Stimulated activated CD8-positive, alpha-beta memory T cell treated with anti-CD3 and anti-CD28 coated beads, Interleukin-4, amount 100 ng/mL, for 24 hours (primary cell): ENCODE measurements around the gene CHD9.
A peak's percentile ranks its signal among the peaks of the same experiment; 100 is the strongest.
"Not testable (repeated sequence)": the region's sequence is repeated elsewhere in the genome, so short reads cannot be mapped to it uniquely, and the experiment has no call there.

Experiments used
- DNase-seq: peaks from one replicate; pipeline ENCODE4 v3.0.0-alpha.2; 2020; ENCODE audit warnings: low read depth

Gene CHD9

DNA sequence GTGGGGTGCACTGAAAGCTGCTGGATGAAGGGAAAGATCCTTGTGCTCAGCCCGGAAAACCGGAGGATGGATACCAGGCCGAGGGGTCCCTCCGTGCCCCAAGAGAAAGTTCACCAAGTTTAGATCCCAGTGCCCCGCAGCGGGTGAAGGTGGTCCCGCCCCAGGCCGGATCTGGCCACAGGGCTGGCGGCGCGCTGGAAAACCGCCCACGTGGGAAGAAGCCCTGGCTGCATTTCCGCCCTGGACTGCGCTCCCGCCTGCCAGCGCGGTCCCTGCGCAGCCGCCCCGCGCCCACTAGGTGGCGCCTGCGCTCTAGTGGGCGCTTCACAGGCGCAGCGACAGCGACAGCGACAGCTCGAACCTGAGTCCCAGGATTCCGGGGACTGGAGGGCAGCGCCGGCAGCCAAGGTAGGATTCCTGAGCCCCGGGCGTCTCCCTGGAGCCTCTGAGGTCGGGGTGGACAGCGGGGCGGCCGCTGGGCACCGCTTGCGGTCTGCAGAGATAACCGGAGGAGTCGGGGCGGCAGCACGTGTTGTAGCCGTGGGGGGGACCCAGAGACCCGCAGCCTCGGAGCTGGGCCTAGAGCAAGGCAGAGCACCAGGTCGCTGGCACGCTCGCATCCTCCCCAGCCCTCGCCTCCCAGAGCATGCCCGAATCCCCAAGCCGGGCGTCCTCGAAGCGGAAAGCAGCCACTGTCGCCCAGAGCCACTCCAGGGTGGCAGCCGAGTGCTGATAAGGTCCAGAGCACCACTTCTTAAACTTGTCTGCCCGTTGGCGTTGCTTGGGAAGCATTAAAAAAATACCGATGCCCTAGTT lies at the start of gene CHD9:
TSS of gene CHD9 (plus strand) at position 322 of the 816 bp plus-strand sequence. CDS start 101,099 bp downstream, outside the sequence.
- DNase-seq: peak; percentile 53

- DNase-seq: no peak
Measured at GRCh38 chr16:53007095-53007494, 47.7 kb upstream of the CHD9 start.

GRCh38 chr16:53014287-53014686 lies 40.5 kb upstream of the CHD9 start:
- no peak for DNase-seq

- no peak for DNase-seq
Measured at GRCh38 chr16:53018834-53019416, 35.9 kb upstream of the CHD9 start.

GRCh38 chr16:53022374-53022773 lies 32.4 kb upstream of the CHD9 start:
- DNase-seq: no peak

GRCh38 chr16:53024045-53024444 lies 30.7 kb upstream of the CHD9 start:
- no peak for DNase-seq

DNA sequence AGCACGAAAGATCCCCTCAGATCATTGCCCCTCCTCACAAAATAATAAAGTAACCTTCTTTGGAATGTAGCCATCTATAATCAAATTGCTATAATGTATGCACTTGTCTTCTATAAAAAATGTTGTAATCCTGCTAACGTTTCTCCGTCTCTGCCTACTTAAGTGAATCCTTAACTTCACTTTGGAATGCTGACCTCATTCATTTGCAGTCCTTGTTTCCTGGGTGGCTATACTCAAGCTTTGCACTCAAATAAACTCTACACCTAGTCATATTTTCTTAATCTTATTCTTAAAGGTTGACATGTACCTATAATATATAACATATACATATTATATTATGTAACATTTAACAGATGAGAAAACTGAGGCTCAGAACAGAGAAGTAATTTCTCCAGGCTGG lies 24.8 kb upstream of the CHD9 start:
- DNase-seq: no peak

DNA sequence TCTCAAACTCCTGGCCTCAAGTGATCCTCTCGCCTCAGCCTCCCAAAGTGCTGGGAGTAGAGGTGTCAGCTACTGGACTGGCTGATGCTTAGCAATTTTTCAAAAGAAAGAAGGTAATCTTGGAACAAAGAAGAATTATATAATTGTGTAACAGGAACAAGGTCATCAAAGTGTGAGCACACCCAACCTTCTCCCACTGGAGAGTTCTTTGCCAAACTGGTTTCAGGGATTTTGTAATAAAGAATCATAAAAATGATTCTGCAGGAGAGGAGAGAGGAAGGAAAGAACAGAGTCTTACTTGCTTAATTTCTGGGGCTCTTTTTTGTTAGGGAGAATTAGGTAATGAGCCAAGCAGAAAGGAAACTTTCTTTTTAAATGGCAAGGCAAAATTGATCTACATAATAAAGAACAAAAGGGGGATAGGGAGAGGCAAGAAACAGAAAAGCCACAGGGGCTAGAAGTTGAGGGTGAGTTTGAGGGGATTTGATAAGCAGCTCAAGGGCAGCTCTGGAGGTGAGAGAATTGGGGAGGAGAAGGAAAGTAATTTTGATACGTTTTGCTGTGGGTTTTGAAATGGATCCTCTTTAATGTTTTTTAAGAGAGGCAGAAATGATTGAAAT lies 23.4 kb upstream of the CHD9 start:
- no peak for DNase-seq

DNA sequence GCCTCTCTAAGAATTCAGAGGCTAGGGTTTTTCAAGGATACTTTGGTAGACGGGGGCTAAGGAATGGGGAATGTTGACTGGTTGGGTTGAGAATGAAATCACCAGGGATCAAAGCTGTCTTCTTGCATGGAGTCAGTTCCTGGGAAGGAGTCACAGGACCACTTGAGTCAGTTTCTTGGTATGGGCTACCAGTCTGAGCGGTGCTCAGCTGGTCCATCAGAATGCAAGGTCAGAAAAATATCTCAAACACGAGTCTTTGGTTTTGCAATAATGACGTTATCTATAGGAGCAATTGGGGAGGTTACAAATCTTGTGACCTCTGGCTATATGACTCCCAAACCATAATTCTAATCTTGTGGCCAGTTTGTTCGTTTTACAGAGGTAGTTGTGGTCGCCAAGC lies 20.5 kb upstream of the CHD9 start:
- DNase-seq: no peak

- DNase-seq: no peak
Measured at GRCh38 chr16:53035176-53035942, 19.4 kb upstream of the CHD9 start.

DNA sequence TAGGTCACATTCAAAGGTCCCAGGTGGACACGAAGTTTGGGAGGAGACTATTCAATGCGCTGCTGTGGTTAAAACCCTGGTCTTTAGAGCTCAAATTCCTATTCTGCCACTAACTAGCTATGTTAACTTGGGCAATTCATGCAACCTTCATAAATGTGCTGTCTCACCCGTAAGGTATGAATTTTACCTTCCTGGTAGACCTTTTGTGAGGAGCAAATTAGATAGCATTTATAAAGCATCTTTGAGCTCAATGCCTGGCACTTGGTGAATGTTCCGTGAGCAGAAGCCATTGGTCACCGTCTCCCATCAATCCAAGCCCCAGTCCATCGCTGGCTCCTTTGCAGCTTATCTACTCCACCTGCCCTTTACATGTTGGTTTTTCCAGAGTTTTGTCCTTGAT lies 18.7 kb upstream of the CHD9 start:
- DNase-seq: no peak

DNA sequence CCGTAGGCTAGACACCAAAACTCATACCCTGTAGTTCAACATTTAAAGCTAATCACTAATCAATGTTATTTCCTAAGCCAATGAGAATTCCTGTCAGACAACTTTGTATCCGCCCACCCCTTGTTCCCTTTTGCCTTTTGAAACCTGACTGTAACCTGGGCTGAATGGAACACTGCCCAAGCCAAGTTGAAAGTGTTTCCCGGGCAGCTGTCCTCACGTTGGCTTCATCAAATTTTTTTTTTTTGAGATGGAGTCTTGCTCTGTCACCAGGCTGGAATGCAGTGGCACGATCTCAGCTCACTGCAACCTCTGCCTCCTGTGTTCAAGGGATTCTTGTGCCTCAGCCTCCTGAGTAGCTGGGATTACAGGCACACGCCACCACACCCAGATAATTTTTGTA lies 18.1 kb upstream of the CHD9 start:
- DNase-seq: not testable (repeated sequence)

- DNase-seq: no peak
Measured at GRCh38 chr16:53040788-53041187, 14.0 kb upstream of the CHD9 start.

DNA sequence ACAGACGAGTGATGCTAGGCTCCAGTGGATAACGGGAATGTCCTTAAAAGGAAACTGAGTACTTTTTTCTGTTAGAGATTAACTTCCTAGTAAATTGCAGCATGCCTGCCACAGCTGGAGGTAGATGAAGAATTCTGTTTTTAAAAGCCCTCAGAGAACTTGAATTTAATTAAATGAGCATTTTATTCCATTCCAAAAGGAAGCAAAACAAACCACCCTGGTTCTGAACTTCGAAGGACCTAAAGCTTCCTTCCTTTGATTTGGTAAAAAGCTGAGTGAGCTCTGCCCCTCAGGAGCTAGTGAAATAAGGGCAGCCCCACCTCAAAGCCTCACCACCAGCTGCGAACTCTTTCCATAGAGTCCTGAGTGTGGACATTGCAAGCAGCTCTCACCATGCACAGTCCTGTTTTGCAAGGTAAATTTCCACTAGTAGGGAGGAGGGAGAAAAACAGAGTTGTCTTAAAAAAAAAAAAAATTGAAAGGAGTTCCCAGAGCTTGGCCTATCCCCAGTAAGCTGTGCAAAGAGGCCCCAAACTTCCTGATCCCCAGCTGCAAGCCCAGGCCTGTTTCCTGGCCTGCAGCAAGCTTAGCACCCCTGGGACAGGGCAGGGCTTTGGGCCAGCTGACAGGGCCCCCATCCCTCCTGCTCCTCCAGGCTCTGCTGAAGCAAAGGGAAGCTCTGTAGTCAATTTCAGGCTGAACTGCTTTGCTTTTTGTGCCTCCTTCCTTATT lies 13.3 kb upstream of the CHD9 start:
- DNase-seq: no peak

GRCh38 chr16:53042235-53042701 lies 12.5 kb upstream of the CHD9 start:
- DNase-seq: no peak

DNA sequence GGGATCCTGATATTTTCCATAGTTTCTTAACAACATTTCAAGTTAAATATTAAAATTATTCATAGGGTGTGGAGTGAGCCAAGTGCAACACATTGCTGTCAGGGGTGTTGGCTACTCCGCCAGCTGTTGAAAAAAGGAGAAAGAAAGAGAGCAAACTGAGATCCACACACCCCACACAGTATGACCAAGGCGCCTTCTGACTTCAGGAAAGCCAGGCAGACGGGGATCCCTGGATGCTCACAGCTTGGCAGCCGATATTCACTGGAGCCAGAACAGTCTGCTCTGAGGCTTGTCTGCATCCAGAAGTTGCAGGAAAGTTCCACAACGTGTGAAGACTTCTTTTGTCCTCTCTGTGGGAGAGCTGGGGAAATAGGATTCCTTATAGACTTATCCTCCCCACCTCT lies 11.4 kb upstream of the CHD9 start:
- DNase-seq: no peak

DNA sequence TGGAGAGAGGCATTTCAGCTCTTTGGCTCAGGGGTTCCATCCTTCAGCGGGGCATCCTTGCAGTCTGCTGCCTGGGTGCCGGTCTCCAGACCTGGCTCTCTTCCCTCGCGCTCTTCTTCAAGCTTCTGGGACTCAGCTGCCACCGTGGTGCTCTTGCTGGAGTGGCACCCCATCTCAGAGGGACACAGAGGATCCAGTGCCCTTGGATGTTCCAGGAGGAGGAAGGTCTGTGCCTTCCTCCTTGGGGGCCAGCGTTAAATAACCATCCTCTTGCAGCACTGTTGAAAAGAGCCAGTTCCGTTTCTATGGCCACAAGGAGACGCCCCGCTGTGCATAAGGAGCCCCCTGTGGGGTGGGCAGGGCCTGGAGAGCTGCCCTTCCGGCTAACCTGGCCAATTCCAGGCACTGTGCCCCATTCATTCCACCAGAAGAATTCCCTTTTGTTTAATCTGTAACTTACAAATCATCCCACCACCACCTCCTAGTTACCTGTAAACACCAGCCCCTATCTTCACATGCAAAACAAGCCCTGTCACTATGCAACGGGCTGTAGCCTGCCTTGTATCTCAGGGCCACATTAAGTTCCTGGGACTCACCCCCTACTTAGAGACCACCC lies 10.7 kb upstream of the CHD9 start:
- no peak for DNase-seq

- DNase-seq: no peak
Measured at GRCh38 chr16:53045341-53046220, 9.2 kb upstream of the CHD9 start.

DNA sequence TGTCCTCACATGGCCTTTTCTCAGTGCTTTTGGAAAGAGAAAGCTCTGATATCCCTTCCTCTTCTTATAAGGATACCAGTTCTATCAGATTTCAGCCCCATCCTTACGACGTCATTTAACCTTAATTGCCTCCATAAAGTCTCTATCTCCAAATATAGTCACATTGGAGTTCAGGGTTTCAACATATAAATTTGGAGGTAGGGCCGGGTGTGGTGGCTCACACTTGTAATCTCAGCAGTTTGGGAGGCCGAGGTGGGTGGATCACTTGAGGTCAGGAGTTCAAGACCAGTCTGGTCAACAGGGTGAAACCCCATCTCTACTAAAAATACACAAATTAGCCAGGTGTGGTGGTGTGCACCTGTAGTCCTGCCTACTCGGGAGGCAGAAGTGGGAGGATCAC lies 7.3 kb upstream of the CHD9 start:
- DNase-seq: not testable (repeated sequence)
